Activated CD4-positive, alpha-beta memory T cell treated with anti-CD3 and anti-CD28 coated beads for 36 hours (primary cell): ENCODE measurements around the gene TRERF1. TPM values are rescaled to one million over a fixed set of nuclear protein-coding genes. Genes with fewer than 3 reads are reported as not detected.

Experiments
- CTCF ChIA-PET: fragments of 350-600 bp; sonication (Branson Sonifier 250); formaldehyde crosslinking; loops from one replicate; lab custom pipeline; 2021; ENCODE audit warnings: antibody characterized with exemption, inconsistent platforms; lab: Charles Lee
- POLR2A ChIA-PET: fragments of 350-600 bp; sonication (Branson Sonifier 250); formaldehyde crosslinking; loops from one replicate; lab custom pipeline; 2021; ENCODE audit warnings: antibody characterized with exemption; lab: Charles Lee
- DNase-seq: peaks from one replicate; pipeline ENCODE4 v3.0.0-alpha.2; 2020
- H3K27ac Mint-ChIP-seq: one replicate; pipeline ENCODE4 v1.8.0; 2021; ENCODE audit warnings: mixed read lengths
- H3K27me3 Mint-ChIP-seq: one replicate; pipeline ENCODE4 v1.8.0; 2021; ENCODE audit warnings: mixed read lengths
- H3K36me3 Mint-ChIP-seq: one replicate; pipeline ENCODE4 v1.8.0; 2021; ENCODE audit warnings: mixed read lengths
- H3K4me1 Mint-ChIP-seq: one replicate; pipeline ENCODE4 v1.8.0; 2021; ENCODE audit warnings: low read depth, mixed read lengths
- H3K4me3 Mint-ChIP-seq: one replicate; pipeline ENCODE4 v1.8.0; 2021; ENCODE audit warnings: mild to moderate bottlenecking, mixed read lengths
- H3K9me3 Mint-ChIP-seq: one replicate; pipeline ENCODE4 v1.8.0; 2021; ENCODE audit warnings: mixed read lengths
- intact Hi-C: fragments of 100-400 bp; cut with micrococcal nuclease; formaldehyde crosslinking; loops from one replicate; pipeline ENCODE4 v1.15.1; 2023
- total RNA-seq, 2 experiments: library from RNA; stranded (reverse); gene quantifications; one replicate each; pipeline ENCODE4 v1.2.3, GENCODE V29; 2021

Gene TRERF1
- total RNA-seq, 2 experiments from 2014 or later, result 16.3 to 16.7 TPM

DNA sequence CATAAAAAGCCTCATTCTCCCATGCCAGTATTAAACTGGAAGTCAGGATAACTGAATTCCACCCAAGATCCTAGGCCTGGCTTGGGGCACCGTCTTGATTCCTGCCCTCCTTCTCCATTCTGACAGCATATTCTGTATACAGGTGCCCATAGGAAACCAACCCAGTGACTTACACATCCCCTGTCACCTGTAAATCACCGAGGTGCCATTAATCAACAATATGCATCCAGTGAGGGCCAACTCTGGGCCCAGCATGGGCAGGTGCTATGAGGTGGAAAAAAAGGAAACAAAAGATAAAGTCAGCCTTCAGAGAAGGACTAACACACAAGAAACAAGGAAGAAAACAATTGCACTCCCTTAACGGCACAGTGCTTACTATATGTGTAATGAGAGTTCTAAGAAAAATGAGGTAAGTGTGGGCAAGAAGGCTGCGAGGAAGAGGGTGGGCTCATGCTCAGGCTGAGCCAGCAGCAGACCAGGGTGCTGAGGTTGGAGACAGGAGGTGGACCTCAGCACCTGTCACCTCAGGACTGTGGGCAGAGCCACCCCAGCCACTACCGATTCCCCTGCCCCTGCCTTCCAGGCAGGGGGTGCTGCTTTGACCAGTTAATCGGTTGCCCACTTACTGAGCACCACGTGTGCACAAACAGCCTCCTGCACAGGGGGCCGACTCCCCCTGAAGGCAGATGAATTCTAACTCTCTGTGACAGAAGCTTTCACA lies 105.9 kb downstream of the TRERF1 start:
- ChIA-PET CTCF (no interaction called here), POLR2A (no interaction called here)
- H3K27me3 Mint-ChIP-seq, result no peaks in the 10 kb centered on the region
- peak; percentile 44 for DNase-seq
- H3K4me3 Mint-ChIP-seq, result peak overlapping the region; percentile 34
- peak overlapping the region; percentile 87 for H3K27ac Mint-ChIP-seq
- intact Hi-C loops, result no loop called here
- peaks cover 21% of the 10 kb centered on the region for H3K36me3 Mint-ChIP-seq
- H3K4me1 Mint-ChIP-seq, result peaks cover 54% of the 10 kb centered on the region
- no peaks in the 10 kb centered on the region for H3K9me3 Mint-ChIP-seq

- peaks cover 63% of the 10 kb centered on the region for H3K4me1 Mint-ChIP-seq
These were observed 107.0 kb downstream of the TRERF1 start for GRCh38 chr6:42344756-42345155.

DNA sequence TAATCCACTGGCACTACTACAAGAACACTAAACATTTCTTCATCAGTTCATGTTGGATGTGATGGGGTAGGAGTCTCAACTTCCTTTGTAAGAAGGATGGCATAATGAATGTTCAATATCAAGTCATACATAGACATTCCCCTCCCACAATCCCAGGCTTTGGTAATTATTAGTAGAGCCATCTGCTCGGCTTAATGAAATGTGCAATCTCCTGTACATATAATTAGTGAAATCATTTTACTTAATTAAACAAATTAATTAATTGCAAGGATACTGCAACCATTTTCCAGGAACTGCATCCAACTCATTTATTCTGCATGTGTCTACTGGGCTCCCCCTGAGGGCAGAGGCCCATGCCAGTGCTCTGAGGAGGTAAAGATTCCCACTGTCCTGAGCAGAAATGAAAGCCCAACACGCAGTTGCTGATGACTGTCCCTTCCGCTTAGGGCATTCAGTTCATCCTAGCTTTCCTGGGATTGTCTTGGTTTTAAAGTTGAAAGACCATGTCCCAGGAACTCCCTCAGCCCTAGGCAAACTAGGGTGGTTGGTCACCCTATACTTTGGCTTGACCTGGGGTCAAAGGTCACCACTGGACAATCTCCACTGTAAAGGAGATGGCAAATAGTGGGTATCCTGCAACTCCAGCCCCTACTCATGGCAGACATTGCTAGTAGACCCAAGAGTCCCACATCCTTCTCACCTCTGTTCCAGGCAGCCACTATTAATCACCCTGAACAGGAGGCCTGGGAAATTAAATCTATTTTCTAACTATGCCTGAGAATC lies 109.8 kb downstream of the TRERF1 start:
- H3K27ac Mint-ChIP-seq, result peak overlapping the region; percentile 84
- POLR2A ChIA-PET, result no interaction called here

More at GRCh38 chr6:42344756-42345155, 107.0 kb downstream of the TRERF1 start:
- intact Hi-C loops, result no loop called here
- Mint-ChIP-seq H3K4me3 (no peak overlapping the region), H3K27ac (no peak overlapping the region), H3K27me3 (no peaks in the 10 kb centered on the region), H3K36me3 (peaks cover 16% of the 10 kb centered on the region), H3K9me3 (no peaks in the 10 kb centered on the region)
- CTCF ChIA-PET, result no interaction called here
- POLR2A ChIA-PET, result no interaction called here
- DNase-seq, result no peak

GRCh38 chr6:42341221-42341620 lies 110.5 kb downstream of the TRERF1 start:
- ChIA-PET CTCF (no interaction called here), POLR2A (interaction anchor here (2.3 to 4.2 kb wide), 4 partner anchors 16 to 62 kb away, joined by 8 to 38 read pairs (median 16); no protein-coding TSS in a partner anchor)
- Mint-ChIP-seq H3K27me3 (no peaks in the 10 kb centered on the region), H3K4me1 (peaks cover 80% of the 10 kb centered on the region), H3K27ac (peak overlapping the region; percentile 84), H3K36me3 (peaks cover 16% of the 10 kb centered on the region), H3K4me3 (no peak overlapping the region), H3K9me3 (no peaks in the 10 kb centered on the region)
- intact Hi-C loops, result loop anchor here (2.0 kb wide), 1 partner anchor 48 kb away; no protein-coding TSS in a partner anchor
- no peak for DNase-seq

More for the DNA sequence above, 109.8 kb downstream of the TRERF1 start:
- Mint-ChIP-seq H3K27me3 (no peaks in the 10 kb centered on the region), H3K36me3 (peaks cover 16% of the 10 kb centered on the region), H3K4me3 (no peak overlapping the region), H3K4me1 (peaks cover 77% of the 10 kb centered on the region), H3K9me3 (no peaks in the 10 kb centered on the region)
- intact Hi-C loops, result loop anchor here (2.0 kb wide), 1 partner anchor 49 kb away; no protein-coding TSS in a partner anchor
- DNase-seq, result no peak
- CTCF ChIA-PET, result no interaction called here

- peak; percentile 64 for DNase-seq
- ChIA-PET CTCF (interaction anchor here (1.2 to 3.3 kb wide), 4 partner anchors 30 to 207 kb away, joined by 3 to 20 read pairs (median 12); no protein-coding TSS in a partner anchor), POLR2A (interaction anchor here (0.7 to 4.2 kb wide), 9 partner anchors 16 to 265 kb away, joined by 3 to 38 read pairs (median 6); no protein-coding TSS in a partner anchor)
- H3K27ac Mint-ChIP-seq, result peak overlapping the region; percentile 84
- H3K4me1 Mint-ChIP-seq, result peaks cover 78% of the 10 kb centered on the region
- intact Hi-C loops, result loop anchor here (1.0 to 2.0 kb wide), 9 partner anchors 17 to 181 kb away; no protein-coding TSS in a partner anchor
- no peaks in the 10 kb centered on the region for H3K9me3 Mint-ChIP-seq
- H3K4me3 Mint-ChIP-seq, result no peak overlapping the region
- H3K36me3 Mint-ChIP-seq, result peaks cover 14% of the 10 kb centered on the region
- H3K27me3 Mint-ChIP-seq, result no peaks in the 10 kb centered on the region
These were observed 111.2 kb downstream of the TRERF1 start for GRCh38 chr6:42340511-42340910.

DNA sequence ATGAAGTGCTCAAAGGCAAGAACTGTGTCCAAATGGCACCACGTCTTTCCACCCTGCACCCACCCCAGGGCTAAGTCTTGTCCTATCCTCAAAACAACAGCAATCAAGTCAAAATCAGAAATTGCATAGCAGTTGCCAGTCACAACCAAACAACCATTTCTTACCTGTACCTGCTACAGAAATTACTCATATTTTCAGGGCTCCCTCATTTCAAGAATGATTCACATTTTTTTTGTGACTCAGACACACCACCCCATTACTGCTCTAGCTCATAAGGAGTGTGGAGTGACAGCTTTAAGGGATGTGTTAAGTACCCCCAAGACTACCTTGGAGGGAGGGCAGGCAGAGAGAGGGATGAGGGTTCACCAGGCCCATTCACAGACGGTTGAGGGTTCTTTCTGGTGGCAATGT lies 111.7 kb downstream of the TRERF1 start:
- Mint-ChIP-seq H3K4me1 (peaks cover 80% of the 10 kb centered on the region), H3K4me3 (peak overlapping the region; percentile 48), H3K9me3 (no peaks in the 10 kb centered on the region), H3K27ac (peak overlapping the region; percentile 84), H3K27me3 (no peaks in the 10 kb centered on the region), H3K36me3 (peaks cover 14% of the 10 kb centered on the region)
- POLR2A ChIA-PET, result interaction anchor here (0.6 to 4.2 kb wide), 14 partner anchors 17 to 265 kb away, joined by 3 to 38 read pairs (median 4); no protein-coding TSS in a partner anchor
- DNase-seq, result peak; percentile 75
- CTCF ChIA-PET, result interaction anchor here (0.7 to 3.3 kb wide), 8 partner anchors 17 to 208 kb away, joined by 3 to 20 read pairs (median 4); no protein-coding TSS in a partner anchor
- intact Hi-C loops, result loop anchor here (1.0 to 5.0 kb wide), 10 partner anchors 17 to 181 kb away; no protein-coding TSS in a partner anchor

GRCh38 chr6:42338744-42339222 lies 112.9 kb downstream of the TRERF1 start:
- CTCF ChIA-PET, result interaction anchor here (0.6 to 3.3 kb wide), 11 partner anchors 22 to 209 kb away, joined by 3 to 20 read pairs (median 4); no protein-coding TSS in a partner anchor

DNA sequence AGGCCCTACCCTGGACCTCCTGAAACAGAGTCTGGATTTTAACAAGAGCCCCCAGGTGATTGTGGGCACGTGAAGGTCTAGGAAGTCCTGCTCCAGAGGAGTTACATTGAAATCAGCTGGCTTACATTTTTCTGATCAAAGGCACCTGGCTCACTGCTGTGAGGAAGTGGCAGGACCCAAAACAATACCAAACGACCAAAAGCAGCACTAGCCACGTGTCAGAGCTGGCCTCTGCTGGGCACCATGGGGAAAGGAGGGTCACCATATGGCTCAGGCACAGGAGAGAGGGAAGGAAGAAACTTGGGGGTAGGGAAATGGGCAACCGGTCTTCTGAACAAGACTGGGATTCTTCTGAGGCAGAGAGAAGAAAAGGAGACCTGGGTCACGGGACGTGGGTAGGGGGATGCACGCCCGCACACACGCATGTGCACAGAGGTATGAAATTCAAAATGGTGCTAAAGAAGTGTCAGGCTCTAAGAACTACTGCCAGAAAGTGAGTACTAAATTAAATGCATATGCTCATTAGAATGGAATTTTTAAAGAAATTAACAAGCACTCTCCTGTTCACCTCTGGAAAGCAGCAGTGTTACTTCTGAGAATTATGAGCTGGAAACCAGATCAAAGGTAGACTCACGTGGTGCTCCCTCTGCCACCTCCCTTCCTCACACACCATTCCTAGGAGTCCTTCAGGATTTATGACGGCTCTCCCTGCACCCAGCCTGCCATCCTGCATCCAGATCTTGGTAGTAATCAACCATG lies 113.6 kb downstream of the TRERF1 start:
- no peak for DNase-seq
- peak overlapping the region; percentile 47 for H3K4me3 Mint-ChIP-seq
- H3K27ac Mint-ChIP-seq, result peak overlapping the region; percentile 84
- peaks cover 74% of the 10 kb centered on the region for H3K4me1 Mint-ChIP-seq
- intact Hi-C loops, result loop anchor here (5.0 kb wide), 1 partner anchor 101 kb away; no protein-coding TSS in a partner anchor
- peaks cover 4% of the 10 kb centered on the region for H3K36me3 Mint-ChIP-seq
- POLR2A ChIA-PET, result interaction anchor here (0.6 to 4.2 kb wide), 7 partner anchors 20 to 112 kb away, joined by 3 to 38 read pairs (median 4); no protein-coding TSS in a partner anchor
- H3K9me3 Mint-ChIP-seq, result no peaks in the 10 kb centered on the region
- no peaks in the 10 kb centered on the region for H3K27me3 Mint-ChIP-seq
- CTCF ChIA-PET, result interaction anchor here (0.9 to 3.3 kb wide), 10 partner anchors 18 to 210 kb away, joined by 3 to 20 read pairs (median 5); no protein-coding TSS in a partner anchor

More at GRCh38 chr6:42338744-42339222, 112.9 kb downstream of the TRERF1 start:
- H3K4me3 Mint-ChIP-seq, result peak overlapping the region; percentile 47
- no peaks in the 10 kb centered on the region for H3K27me3 Mint-ChIP-seq
- intact Hi-C loops, result loop anchor here (5.0 kb wide), 1 partner anchor 101 kb away; no protein-coding TSS in a partner anchor
- peaks cover 79% of the 10 kb centered on the region for H3K4me1 Mint-ChIP-seq
- peak overlapping the region; percentile 84 for H3K27ac Mint-ChIP-seq
- DNase-seq, result peak; percentile 52
- POLR2A ChIA-PET, result interaction anchor here (0.7 to 4.2 kb wide), 10 partner anchors 19 to 112 kb away, joined by 3 to 38 read pairs (median 4); no protein-coding TSS in a partner anchor
- peaks cover 9% of the 10 kb centered on the region for H3K36me3 Mint-ChIP-seq
- H3K9me3 Mint-ChIP-seq, result no peaks in the 10 kb centered on the region

- no peak overlapping the region for H3K27ac Mint-ChIP-seq
- CTCF ChIA-PET, result interaction anchor here (1.4 to 1.6 kb wide), 3 partner anchors 17 to 211 kb away, joined by 4 to 5 read pairs (median 5); no protein-coding TSS in a partner anchor
- peaks cover 60% of the 10 kb centered on the region for H3K4me1 Mint-ChIP-seq
- H3K36me3 Mint-ChIP-seq, result no peaks in the 10 kb centered on the region
- POLR2A ChIA-PET, result no interaction called here
- H3K9me3 Mint-ChIP-seq, result no peaks in the 10 kb centered on the region
- no peak for DNase-seq
- intact Hi-C loops, result loop anchor here (5.0 kb wide), 1 partner anchor 99 kb away; no protein-coding TSS in a partner anchor
- no peak overlapping the region for H3K4me3 Mint-ChIP-seq
- no peaks in the 10 kb centered on the region for H3K27me3 Mint-ChIP-seq
These were observed 115.3 kb downstream of the TRERF1 start for GRCh38 chr6:42336431-42336830.

- no peak overlapping the region for H3K4me3 Mint-ChIP-seq
- no peaks in the 10 kb centered on the region for H3K27me3 Mint-ChIP-seq
- H3K4me1 Mint-ChIP-seq, result peaks cover 56% of the 10 kb centered on the region
- no peak overlapping the region for H3K27ac Mint-ChIP-seq
- POLR2A ChIA-PET, result no interaction called here
- intact Hi-C loops, result loop anchor here (5.0 kb wide), 1 partner anchor 99 kb away; no protein-coding TSS in a partner anchor
- no peak for DNase-seq
- no peaks in the 10 kb centered on the region for H3K36me3 Mint-ChIP-seq
- no peaks in the 10 kb centered on the region for H3K9me3 Mint-ChIP-seq
- CTCF ChIA-PET, result interaction anchor here (2.0 kb wide), 1 partner anchor 212 kb away, joined by 6 read pairs; no protein-coding TSS in a partner anchor
These were observed 115.8 kb downstream of the TRERF1 start for GRCh38 chr6:42335896-42336295.
